ENCODE results near the gene ATP6V0A1.

DNA sequence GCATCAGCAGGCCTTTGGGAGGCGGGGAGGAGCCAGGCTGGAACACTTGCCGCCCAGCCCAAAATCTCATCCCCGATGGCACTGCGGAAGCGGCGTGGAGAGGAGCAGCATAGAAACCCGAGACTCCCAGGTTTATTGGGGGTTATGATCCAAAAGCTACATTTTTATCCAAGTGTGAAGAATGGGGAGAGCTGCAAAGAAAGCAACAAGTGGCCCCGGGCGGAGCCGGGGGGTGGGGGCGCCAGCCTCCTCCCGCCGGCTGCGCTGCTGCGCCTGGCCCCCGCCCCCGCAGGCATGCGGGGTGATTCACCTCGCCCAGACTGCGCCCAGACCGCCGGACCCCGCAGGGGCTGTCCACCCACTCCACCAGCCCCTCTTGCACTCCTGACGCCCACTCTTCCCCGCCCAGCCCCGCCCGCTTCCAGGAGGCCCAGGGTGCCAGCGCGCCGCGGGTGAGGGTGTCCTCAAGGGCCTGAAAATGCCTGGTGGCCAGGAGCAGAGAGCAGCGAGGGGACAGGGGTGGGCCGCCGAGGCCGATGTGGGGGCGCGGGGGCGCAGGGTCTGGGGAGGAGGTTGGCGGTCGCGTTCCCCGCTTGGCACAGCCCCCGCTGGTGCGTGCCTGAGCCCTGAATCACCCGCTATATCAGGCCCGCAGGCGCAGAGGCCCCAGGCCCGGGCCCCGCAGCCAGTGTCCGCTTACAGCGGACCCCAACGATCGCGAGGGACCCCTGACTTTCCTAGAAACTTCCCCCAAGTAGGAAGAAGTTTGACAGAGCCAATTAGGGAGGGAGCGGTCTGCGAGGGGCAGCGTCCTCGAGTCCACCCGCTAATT is 37.0 kb upstream of the ATP6V0A1 start:
- TF ChIP-seq POLR2A (IDR thresholded peaks at IDR 0.05), result no peak
- TF ChIP-seq, protein P1, sequence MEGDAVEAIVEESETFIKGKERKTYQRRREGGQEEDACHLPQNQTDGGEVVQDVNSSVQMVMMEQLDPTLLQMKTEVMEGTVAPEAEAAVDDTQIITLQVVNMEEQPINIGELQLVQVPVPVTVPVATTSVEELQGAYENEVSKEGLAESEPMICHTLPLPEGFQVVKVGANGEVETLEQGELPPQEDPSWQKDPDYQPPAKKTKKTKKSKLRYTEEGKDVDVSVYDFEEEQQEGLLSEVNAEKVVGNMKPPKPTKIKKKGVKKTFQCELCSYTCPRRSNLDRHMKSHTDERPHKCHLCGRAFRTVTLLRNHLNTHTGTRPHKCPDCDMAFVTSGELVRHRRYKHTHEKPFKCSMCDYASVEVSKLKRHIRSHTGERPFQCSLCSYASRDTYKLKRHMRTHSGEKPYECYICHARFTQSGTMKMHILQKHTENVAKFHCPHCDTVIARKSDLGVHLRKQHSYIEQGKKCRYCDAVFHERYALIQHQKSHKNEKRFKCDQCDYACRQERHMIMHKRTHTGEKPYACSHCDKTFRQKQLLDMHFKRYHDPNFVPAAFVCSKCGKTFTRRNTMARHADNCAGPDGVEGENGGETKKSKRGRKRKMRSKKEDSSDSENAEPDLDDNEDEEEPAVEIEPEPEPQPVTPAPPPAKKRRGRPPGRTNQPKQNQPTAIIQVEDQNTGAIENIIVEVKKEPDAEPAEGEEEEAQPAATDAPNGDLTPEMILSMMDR (IDR thresholded peaks at IDR 0.05), result no peak
